Aorta (tissue), 5 donors: ENCODE results near the gene TRIM47. TPM values are rescaled to one million over a fixed set of nuclear protein-coding genes. Genes with fewer than 3 reads are reported as not detected.
"Not testable (repeated sequence)": the region's sequence is repeated elsewhere in the genome, so short reads cannot be mapped to it uniquely, and the experiment has no call there.

Source experiments
- ATAC-seq: fragments of 200-7000 bp; cut with Tn5 transposase; one replicate; pipeline ENCODE4 v1.9.1; 2022; ENCODE audit warnings: moderate library complexity; ENCODE audit not compliant: low FRiP score
- DNase-seq, 2 donors: peaks; one replicate each; pipeline ENCODE4 v3.0.0-alpha.2; 2020
- H3K27ac ChIP-seq, 2 donors: one replicate each; pipeline ENCODE4 v1.5.1; 2013; ENCODE audit warnings: low read length in 2 of 2, mild to moderate bottlenecking in 2 of 2, moderate library complexity in 2 of 2, control low read depth in 1 of 2, inconsistent platforms in 1 of 2, low read depth in 1 of 2
- H3K27me3 ChIP-seq, 2 donors: one replicate each; pipeline ENCODE4 v1.6.1; 2013; ENCODE audit warnings: control low read depth in 1 of 2, low read length in 1 of 2, mild to moderate bottlenecking in 1 of 2, moderate library complexity in 1 of 2; ENCODE audit not compliant: insufficient read depth in 2 of 2, control insufficient read depth in 1 of 2
- H3K36me3 ChIP-seq, 2 donors: one replicate each; pipeline ENCODE4 v1.6.1; 2013; ENCODE audit warnings: control low read depth in 1 of 2, low read length in 1 of 2, mild to moderate bottlenecking in 1 of 2; ENCODE audit not compliant: insufficient read depth in 2 of 2, control insufficient read depth in 1 of 2
- H3K4me1 ChIP-seq, 2 donors: one replicate each; pipeline ENCODE4 v1.6.1; 2013; ENCODE audit warnings: low read length in 2 of 2, control low read depth in 1 of 2, mild to moderate bottlenecking in 1 of 2, moderate library complexity in 1 of 2; ENCODE audit not compliant: insufficient read depth in 2 of 2, control insufficient read depth in 1 of 2
- H3K4me3 ChIP-seq, 2 donors: one replicate each; pipeline ENCODE4 v1.5.1; 2013; ENCODE audit warnings: low read length in 2 of 2, control low read depth in 1 of 2, mild to moderate bottlenecking in 1 of 2
- H3K9me3 ChIP-seq: one replicate; pipeline ENCODE4 v1.6.1; 2013; ENCODE audit warnings: mild to moderate bottlenecking, low read length; ENCODE audit not compliant: control insufficient read depth
- WGBS, 2 donors: extraction: QIAGEN DNeasy Blood & Tissue Kit; methylation state at CpG; one replicate each; pipeline ENCODE4 v1.1.7; 2013; 5-methylcytosine and 5-hydroxymethylcytosine counted together
- intact Hi-C, 2 donors: fragments of 100-400 bp; cut with DNase I; formaldehyde crosslinking; loops; one replicate each; pipeline versions ENCODE4 v1.14.2 to v1.15.0; 2022
- polyA plus RNA-seq, 2 donors: library from polyadenylated mRNA; stranded (reverse); fragments of 200-250 nt; gene quantifications; one replicate each; pipeline ENCODE4 v1.2.3, GENCODE V29; 2013
- total RNA-seq, 2 donors: library from RNA; stranded (reverse); fragmentation: NEBNext Ultra II Directional; extraction: Animal tissue kit (Norgen Biotek cat#: 25700); gene quantifications; one replicate each; pipeline ENCODE4 v1.2.1, GENCODE V29; 2021
- donor health status: healthy with polysubstance abuse.
- donor health status: Bipolar disorder and iron deficiency.
- donor health status: DM: no; HTN: no; CAD: no.
- donor health status: DM: no; HTN: no; CAD: no.
- donor health status: DM: yes; HTN: yes; CAD: no.

TRIM47 gene
- total and polyA plus RNA-seq, 4 donors = 15.7 to 88.5 (median 43.7) TPM

- DNase-seq (peak in 1 of 2 donors; percentile 88), ATAC-seq (peak; percentile 50)
- H3K36me3 ChIP-seq = peaks cover 0 to 4% of the 10 kb centered on the region in 2 donors
- H3K4me3 ChIP-seq = peak overlapping the region; percentile 84 to 89
- 0 to 1% methylated on average over 17 to 19 of the region's 19 CpGs for WGBS, 2 donors
- H3K27me3 ChIP-seq = no peaks in the 10 kb centered on the region
- H3K9me3 ChIP-seq = no peaks in the 10 kb centered on the region
- H3K27ac ChIP-seq = peak overlapping the region; percentile 92 to 93
- peaks cover 0 to 5% of the 10 kb centered on the region in 2 donors for H3K4me1 ChIP-seq
- intact Hi-C loops = loop anchor here in 1 of 2 donors (1.0 to 2.0 kb wide), 3 partner anchors 22 to 70 kb away; partner anchors contain the start of genes TRIM65 and UNK
Measured at GRCh38 chr17:75854881-75855309, 23.5 kb downstream of the TRIM47 start.

- no peak for DNase-seq
- H3K36me3 ChIP-seq = peaks cover 0 to 11% of the 10 kb centered on the region in 2 donors
- peak overlapping the region; percentile 92 to 93 for H3K27ac ChIP-seq
- 6 to 8% methylated on average over 7 of the region's 7 CpGs for WGBS, 2 donors
- no peaks in the 10 kb centered on the region for H3K9me3 ChIP-seq
- peaks cover 0 to 5% of the 10 kb centered on the region in 2 donors for H3K4me1 ChIP-seq
- peak overlapping the region; percentile 84 to 89 for H3K4me3 ChIP-seq
- no peaks in the 10 kb centered on the region for H3K27me3 ChIP-seq
- intact Hi-C loops = loop anchor here in 1 of 2 donors (2.0 kb wide), 1 partner anchor 69 kb away; the partner anchor contains the start of gene UNK
- ATAC-seq = peak; percentile 31
Measured at GRCh38 chr17:75854101-75854748, 24.2 kb downstream of the TRIM47 start.

GRCh38 chr17:75853433-75853832 is 24.9 kb downstream of the TRIM47 start:
- Histone ChIP-seq H3K27ac (peak overlapping the region in 1 of 2 donors; percentile 33), H3K4me3 (no peak overlapping the region), H3K36me3 (peaks cover 0 to 12% of the 10 kb centered on the region in 2 donors), H3K4me1 (peaks cover 0 to 5% of the 10 kb centered on the region in 2 donors), H3K27me3 (no peaks in the 10 kb centered on the region), H3K9me3 (no peaks in the 10 kb centered on the region)
- WGBS, 2 donors = 54 to 56% methylated on average over 7 of the region's 7 CpGs
- DNase-seq (no peak), ATAC-seq (no peak)
- intact Hi-C loops = no loop called here

GRCh38 chr17:75851693-75851991 is 26.7 kb downstream of the TRIM47 start:
- not testable (repeated sequence) for H3K27me3 ChIP-seq, DNase-seq

GRCh38 chr17:75850928-75851692 is 27.3 kb downstream of the TRIM47 start:
- ATAC-seq = no peak
- no peak for DNase-seq
- H3K9me3 ChIP-seq = no peaks in the 10 kb centered on the region
- peak overlapping the region in 1 of 2 donors; percentile 18 for H3K27ac ChIP-seq
- no peak overlapping the region for H3K4me3 ChIP-seq
- H3K27me3 ChIP-seq = no peaks in the 10 kb centered on the region
- H3K4me1 ChIP-seq = peaks cover 0 to 5% of the 10 kb centered on the region in 2 donors
- intact Hi-C loops = no loop called here
- 65 to 66% methylated on average over 12 of the region's 12 CpGs for WGBS, 2 donors
- H3K36me3 ChIP-seq = peaks cover 0 to 28% of the 10 kb centered on the region in 2 donors

More at GRCh38 chr17:75851693-75851991, 26.7 kb downstream of the TRIM47 start:
- H3K4me3 ChIP-seq, H3K27ac ChIP-seq, intact Hi-C loops, H3K4me1 ChIP-seq, ATAC-seq, H3K9me3 ChIP-seq: not testable (repeated sequence)
- 92% methylated on average over 15 of the region's 15 CpGs for WGBS, 2 donors
- peaks cover 0 to 28% of the 10 kb centered on the region in 2 donors for H3K36me3 ChIP-seq

- intact Hi-C loops = loop anchor here in 1 of 2 donors (5.0 to 10.0 kb wide), 2 partner anchors 43 to 55 kb away; no protein-coding TSS in a partner anchor
Measured at GRCh38 chr17:75849724-75850123, 28.7 kb downstream of the TRIM47 start.

GRCh38 chr17:75849279-75849646 is 29.1 kb downstream of the TRIM47 start:
- WGBS, 2 donors = 86 to 87% methylated on average over 11 of the region's 11 CpGs
- no peak for DNase-seq
- H3K4me3 ChIP-seq = no peak overlapping the region
- no peaks in the 10 kb centered on the region for H3K9me3 ChIP-seq
- no peak overlapping the region for H3K27ac ChIP-seq
- peaks cover 0 to 28% of the 10 kb centered on the region in 2 donors for H3K36me3 ChIP-seq
- H3K4me1 ChIP-seq = peaks cover 0 to 5% of the 10 kb centered on the region in 2 donors
- H3K27me3 ChIP-seq = no peaks in the 10 kb centered on the region
- ATAC-seq = no peak
- intact Hi-C loops = loop anchor here in 1 of 2 donors (5.0 to 10.0 kb wide), 2 partner anchors 43 to 54 kb away; no protein-coding TSS in a partner anchor

More at GRCh38 chr17:75849724-75850123, 28.7 kb downstream of the TRIM47 start:
- Histone ChIP-seq H3K36me3 (peaks cover 0 to 28% of the 10 kb centered on the region in 2 donors), H3K27ac (no peak overlapping the region), H3K4me3 (no peak overlapping the region), H3K9me3 (no peaks in the 10 kb centered on the region), H3K27me3 (no peaks in the 10 kb centered on the region), H3K4me1 (peaks cover 0 to 5% of the 10 kb centered on the region in 2 donors)
- DNase-seq (peak in 1 of 2 donors; percentile 48), ATAC-seq (no peak)
- 73 to 76% methylated on average over 9 of the region's 9 CpGs for WGBS, 2 donors

- peak; percentile 45 for ATAC-seq
- WGBS, 2 donors = 53 to 55% methylated on average over 16 of the region's 16 CpGs
- Histone ChIP-seq H3K4me1 (peaks cover 0 to 5% of the 10 kb centered on the region in 2 donors), H3K27me3 (no peaks in the 10 kb centered on the region), H3K9me3 (no peaks in the 10 kb centered on the region), H3K36me3 (peaks cover 0 to 28% of the 10 kb centered on the region in 2 donors), H3K4me3 (no peak overlapping the region), H3K27ac (no peak overlapping the region)
- DNase-seq = peak; percentile 78 to 90
- intact Hi-C loops = loop anchor here in 1 of 2 donors (5.0 to 10.0 kb wide), 2 partner anchors 44 to 54 kb away; no protein-coding TSS in a partner anchor
Measured at GRCh38 chr17:75848523-75849278, 29.7 kb downstream of the TRIM47 start.
